Duodenal mucosa (tissue), 2 donors: ENCODE data around the gene TEX19.

Source experiments
- H3K27ac ChIP-seq: one replicate; pipeline ENCODE4 v1.7.0; 2013; ENCODE audit warnings: low read depth, low read length
- H3K27me3 ChIP-seq, 2 donors: one replicate each; pipeline ENCODE4 v1.7.0; 2013; ENCODE audit warnings: low read length in 2 of 2, control low read depth in 1 of 2; ENCODE audit not compliant: insufficient read depth in 2 of 2, control insufficient read depth in 1 of 2
- H3K36me3 ChIP-seq, 2 donors: one replicate each; pipeline ENCODE4 v1.7.0; 2013; ENCODE audit warnings: low read length in 2 of 2, control low read depth in 1 of 2; ENCODE audit not compliant: insufficient read depth in 2 of 2, control insufficient read depth in 1 of 2
- H3K4me1 ChIP-seq, 2 donors: one replicate each; pipeline ENCODE4 v1.7.0; 2013; ENCODE audit warnings: low read length in 2 of 2, control low read depth in 1 of 2; ENCODE audit not compliant: insufficient read depth in 2 of 2, control insufficient read depth in 1 of 2
- H3K4me3 ChIP-seq, 2 donors: one replicate each; pipeline ENCODE4 v1.7.0; 2013; ENCODE audit warnings: low read length in 2 of 2, low read depth in 1 of 2
- H3K9ac ChIP-seq, 2 donors: one replicate each; pipeline ENCODE4 v1.7.0; 2013; ENCODE audit warnings: low read length in 2 of 2, low read depth in 1 of 2
- H3K9me3 ChIP-seq, 2 donors: one replicate each; pipeline ENCODE4 v1.7.0; 2013; ENCODE audit warnings: low read length in 2 of 2, control low read depth in 1 of 2; ENCODE audit not compliant: control insufficient read depth in 1 of 2

Gene TEX19

GRCh38 chr17:82392941-82393340, 33.9 kb downstream of the TEX19 start:
- Histone ChIP-seq H3K36me3 (peaks cover 0 to 20% of the 10 kb centered on the region in 2 donors), H3K4me3 (no peak overlapping the region), H3K9me3 (no peaks in the 10 kb centered on the region), H3K4me1 (peaks cover 0 to 4% of the 10 kb centered on the region in 2 donors), H3K27ac (no peak overlapping the region), H3K27me3 (peaks cover 3 to 4% of the 10 kb centered on the region in 2 donors), H3K9ac (no peak overlapping the region)

GRCh38 chr17:82394278-82394677, 35.2 kb downstream of the TEX19 start:
- no peaks in the 10 kb centered on the region for H3K27me3 ChIP-seq
- no peaks in the 10 kb centered on the region for H3K9me3 ChIP-seq
- H3K36me3 ChIP-seq: peaks cover 0 to 20% of the 10 kb centered on the region in 2 donors
- H3K4me3 ChIP-seq: no peak overlapping the region
- no peak overlapping the region for H3K9ac ChIP-seq
- H3K4me1 ChIP-seq: no peaks in the 10 kb centered on the region
- H3K27ac ChIP-seq: no peak overlapping the region

- H3K27me3 ChIP-seq: no peaks in the 10 kb centered on the region
- H3K9ac ChIP-seq: no peak overlapping the region
- no peak overlapping the region for H3K27ac ChIP-seq
- no peaks in the 10 kb centered on the region for H3K4me1 ChIP-seq
- H3K36me3 ChIP-seq: peaks cover 0 to 25% of the 10 kb centered on the region in 2 donors
- no peak overlapping the region for H3K4me3 ChIP-seq
- H3K9me3 ChIP-seq: no peaks in the 10 kb centered on the region
These were observed 37.8 kb downstream of the TEX19 start for GRCh38 chr17:82396601-82397435.

- H3K9ac ChIP-seq: no peak overlapping the region
- no peak overlapping the region for H3K4me3 ChIP-seq
- H3K36me3 ChIP-seq: peaks cover 0 to 21% of the 10 kb centered on the region in 2 donors
- no peaks in the 10 kb centered on the region for H3K27me3 ChIP-seq
- H3K4me1 ChIP-seq: no peaks in the 10 kb centered on the region
- no peaks in the 10 kb centered on the region for H3K9me3 ChIP-seq
- no peak overlapping the region for H3K27ac ChIP-seq
These were observed 38.6 kb downstream of the TEX19 start for GRCh38 chr17:82397449-82398335.

GRCh38 chr17:82399041-82399441, 40.0 kb downstream of the TEX19 start:
- Histone ChIP-seq H3K36me3 (peaks cover 4 to 22% of the 10 kb centered on the region in 2 donors), H3K4me3 (no peak overlapping the region), H3K27me3 (no peaks in the 10 kb centered on the region), H3K4me1 (no peaks in the 10 kb centered on the region), H3K9ac (no peak overlapping the region), H3K9me3 (no peaks in the 10 kb centered on the region), H3K27ac (no peak overlapping the region)

GRCh38 chr17:82399601-82400101, 40.6 kb downstream of the TEX19 start:
- H3K36me3 ChIP-seq: peaks cover 4 to 22% of the 10 kb centered on the region in 2 donors
- no peak overlapping the region for H3K4me3 ChIP-seq
- no peaks in the 10 kb centered on the region for H3K9me3 ChIP-seq
- no peak overlapping the region for H3K9ac ChIP-seq
- no peaks in the 10 kb centered on the region for H3K4me1 ChIP-seq
- no peak overlapping the region for H3K27ac ChIP-seq
- H3K27me3 ChIP-seq: no peaks in the 10 kb centered on the region

- H3K27ac ChIP-seq: no peak overlapping the region
- peaks cover 4 to 20% of the 10 kb centered on the region in 2 donors for H3K36me3 ChIP-seq
These were observed 41.2 kb downstream of the TEX19 start for GRCh38 chr17:82400206-82400605.

GRCh38 chr17:82400830-82401229, 41.8 kb downstream of the TEX19 start:
- Histone ChIP-seq H3K4me1 (no peaks in the 10 kb centered on the region), H3K4me3 (no peak overlapping the region), H3K36me3 (peaks cover 4 to 20% of the 10 kb centered on the region in 2 donors), H3K9me3 (no peaks in the 10 kb centered on the region), H3K9ac (no peak overlapping the region), H3K27ac (no peak overlapping the region), H3K27me3 (no peaks in the 10 kb centered on the region)

More at GRCh38 chr17:82400206-82400605, 41.2 kb downstream of the TEX19 start:
- no peaks in the 10 kb centered on the region for H3K9me3 ChIP-seq
- no peak overlapping the region for H3K9ac ChIP-seq
- no peak overlapping the region for H3K4me3 ChIP-seq
- H3K27me3 ChIP-seq: no peaks in the 10 kb centered on the region
- H3K4me1 ChIP-seq: no peaks in the 10 kb centered on the region

GRCh38 chr17:82402865-82403264, 43.8 kb downstream of the TEX19 start:
- Histone ChIP-seq H3K27ac (no peak overlapping the region), H3K36me3 (peaks cover 7 to 16% of the 10 kb centered on the region in 2 donors), H3K9me3 (no peaks in the 10 kb centered on the region), H3K4me3 (no peak overlapping the region), H3K9ac (no peak overlapping the region), H3K4me1 (no peaks in the 10 kb centered on the region), H3K27me3 (no peaks in the 10 kb centered on the region)
